HL-60 (cell line): ENCODE data around the gene PPP2R5C.

Experiments used
- CTCF ChIP-seq: IDR thresholded peaks from one replicate; pipeline ENCODE4 v1.5.1; 2011; ENCODE audit warnings: low read length, control low read depth, inconsistent platforms; ENCODE audit not compliant: insufficient read depth
- REST ChIP-seq: IDR thresholded peaks from 2 replicates; pipeline ENCODE4 v1.6.1; 2012; ENCODE audit warnings: low read depth; ENCODE audit not compliant: insufficient replicate concordance

- no peak for TF ChIP-seq REST
- TF ChIP-seq CTCF = peak; percentile 99
Measured at GRCh38 chr14:101961011-101961721, 199.7 kb downstream of the PPP2R5C start.
